ENCODE results near the gene RELN.

DNA sequence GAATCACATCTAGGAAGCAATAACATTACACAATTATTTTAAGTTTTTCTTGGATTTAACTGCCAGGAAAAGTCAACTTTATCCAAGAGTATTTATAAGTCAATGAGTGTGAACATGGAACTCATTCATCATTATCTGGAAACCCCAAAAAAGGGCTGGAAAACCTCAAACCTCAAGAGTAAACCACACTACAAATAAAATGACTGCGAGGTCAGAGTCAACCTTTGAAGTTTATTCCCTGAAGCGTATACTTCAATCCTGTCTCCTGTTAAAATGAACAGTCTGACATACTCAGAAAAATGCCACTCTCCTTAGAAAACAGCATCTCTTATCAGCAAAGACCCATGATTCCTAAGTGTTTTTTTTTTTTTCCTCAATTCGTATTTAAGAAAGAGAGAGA lies 86.5 kb downstream of the RELN start:
- TF ChIP-seq CTCF (IDR thresholded peaks at IDR 0.05) (no peak), POLR2A (IDR thresholded peaks at IDR 0.05; ENCODE audit: low read depth) (no peak), POLR2AphosphoS5 (IDR thresholded peaks at IDR 0.05) (no peak), EP300 (IDR thresholded peaks at IDR 0.05) (no peak)
